DMS79 (cell line): ENCODE measurements around the gene DPH5.

Experiments used
- DNase-seq: peaks from one replicate; lab custom pipeline; 2025; lab: John Stamatoyannopoulos, UW

Gene DPH5

DNA sequence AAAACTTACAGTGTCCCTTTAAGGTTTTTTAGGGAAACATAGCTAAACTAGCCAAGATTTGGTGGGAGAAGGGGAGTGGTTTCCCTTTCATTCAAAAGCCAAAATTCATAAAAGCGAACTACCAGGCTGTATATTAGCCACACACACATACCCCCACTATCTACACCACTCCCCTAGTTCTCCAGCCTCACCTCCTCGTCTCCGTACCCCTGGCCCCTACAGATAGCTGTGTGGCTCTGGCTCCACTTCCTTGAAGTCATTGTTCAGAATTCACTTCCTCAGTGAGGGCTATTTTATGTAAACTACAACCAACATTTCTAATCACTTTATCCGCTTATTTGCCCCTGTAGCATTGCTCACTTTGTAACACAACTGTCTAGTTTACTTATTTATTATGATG, 5.3 kb upstream of the DPH5 start:
- DNase-seq = no peak

DNA sequence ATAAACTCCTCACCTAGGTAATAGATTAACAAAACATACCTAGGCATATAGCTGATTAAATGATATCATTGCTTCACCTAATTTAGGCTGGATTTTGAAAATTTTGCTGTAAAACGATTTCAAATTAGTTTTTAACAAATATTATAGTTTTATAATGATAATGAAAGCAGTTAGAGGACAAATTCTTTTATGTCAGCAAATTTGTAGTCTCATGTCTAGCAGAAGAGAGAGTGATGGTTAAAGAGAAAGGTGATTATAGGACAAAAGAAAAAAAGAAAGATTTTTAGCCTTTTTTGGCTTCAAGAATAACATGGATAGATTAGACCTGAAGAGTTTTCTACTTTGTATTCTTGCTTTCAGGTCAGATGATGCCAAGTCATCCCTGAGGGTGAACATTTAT, 3.6 kb upstream of the DPH5 start:
- DNase-seq = no peak

DNA sequence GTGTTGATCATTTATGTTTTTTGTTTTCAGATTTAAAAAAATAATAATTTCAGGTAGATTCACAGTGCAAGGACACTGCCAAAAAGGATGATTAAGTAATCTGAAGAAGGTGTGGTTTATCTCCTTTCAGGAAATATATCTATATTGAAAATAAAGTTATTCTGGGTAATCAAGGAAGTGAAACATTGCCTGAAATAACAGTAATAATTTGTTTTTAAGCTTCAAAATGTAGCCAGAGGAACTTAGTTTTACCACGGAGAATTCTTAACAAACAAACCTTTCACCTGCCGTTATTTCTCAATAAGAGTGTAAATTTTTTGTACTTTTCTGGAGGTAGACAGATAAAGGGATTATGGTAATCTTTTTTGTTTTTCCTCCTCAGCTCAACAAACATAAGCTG, 2.9 kb upstream of the DPH5 start:
- DNase-seq = no peak

DNA sequence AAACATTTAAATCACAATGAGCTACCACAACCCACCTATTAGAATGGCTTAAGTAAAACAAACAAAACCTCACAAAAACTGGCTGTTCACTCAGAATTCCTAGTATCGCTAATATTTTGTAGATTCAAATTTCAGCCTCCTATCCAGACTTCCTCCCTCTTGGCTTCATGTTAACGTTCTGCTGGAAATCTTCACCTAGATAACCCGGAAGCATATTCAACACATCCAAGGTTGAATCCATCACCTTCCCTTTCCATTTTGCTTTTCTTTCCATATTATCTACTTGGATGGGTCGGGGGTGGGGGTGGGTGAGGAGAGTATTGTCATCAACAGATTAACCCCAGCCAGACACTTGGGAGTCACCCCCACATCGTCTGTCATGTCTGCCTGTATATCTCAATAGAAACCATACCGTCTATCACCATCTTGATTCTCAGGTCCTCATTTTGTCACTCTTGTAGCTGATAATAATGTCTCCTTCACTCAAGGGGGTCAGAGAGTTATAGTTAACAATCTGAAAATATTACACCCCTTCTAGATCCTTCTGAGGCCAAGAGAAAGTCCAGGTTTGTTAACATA, 1.7 kb upstream of the DPH5 start:
- DNase-seq = no peak

DNA sequence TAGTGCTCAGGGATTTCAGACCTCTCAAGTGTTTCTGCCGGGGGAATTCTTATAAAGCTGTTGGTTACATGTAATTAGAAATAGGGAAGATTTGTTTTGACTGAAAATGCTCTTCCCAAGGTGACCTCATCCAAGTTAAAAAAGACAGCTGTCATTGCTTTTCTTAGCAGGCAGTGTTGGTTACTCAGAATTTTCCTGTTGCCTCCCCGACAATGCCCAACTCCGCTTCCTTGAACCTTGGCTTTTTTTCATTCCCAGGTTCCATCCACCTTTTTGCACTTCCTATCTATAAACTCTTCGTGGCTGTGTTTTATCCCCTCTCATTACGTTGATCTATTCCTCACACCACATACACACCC, 825 bp upstream of the DPH5 start:
- no peak for DNase-seq

DNA sequence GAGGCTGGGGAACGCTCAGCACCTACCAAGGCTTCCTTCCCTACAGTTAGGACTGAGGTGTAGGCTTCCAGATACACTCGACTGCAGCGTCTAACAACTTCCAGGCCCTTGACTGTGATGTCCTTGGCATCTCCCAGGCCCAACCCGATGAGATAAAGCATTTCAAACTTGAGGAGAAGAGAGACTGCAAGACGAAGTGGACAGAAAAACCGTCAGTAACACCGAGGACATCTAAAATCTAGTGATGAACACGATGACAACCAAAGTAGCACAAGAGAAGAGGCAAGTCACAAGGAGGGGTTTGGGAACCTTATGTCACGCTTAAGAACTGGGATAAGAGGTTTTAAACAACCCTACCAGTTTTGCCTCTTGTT, 314 bp downstream of the DPH5 start:
- no peak for DNase-seq

DNA sequence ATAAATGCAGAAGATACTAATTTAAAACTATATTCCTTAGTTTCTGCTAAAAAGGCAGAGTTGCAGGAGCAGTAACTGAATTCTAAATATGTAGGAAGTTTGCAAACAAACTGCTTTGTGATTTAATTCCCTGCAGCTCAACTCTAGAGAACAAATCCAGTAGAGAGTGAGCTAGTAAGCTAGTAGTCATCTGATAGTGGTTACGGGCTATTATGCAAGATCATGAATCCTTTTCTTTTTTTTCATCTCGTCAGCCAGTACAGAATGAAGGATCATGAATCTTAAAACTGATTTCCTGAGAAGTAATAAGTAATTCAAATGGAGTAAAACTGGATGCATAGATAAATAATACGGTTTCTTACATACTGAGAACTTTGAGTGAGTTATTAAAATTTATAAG, 3.3 kb downstream of the DPH5 start:
- no peak for DNase-seq

DNA sequence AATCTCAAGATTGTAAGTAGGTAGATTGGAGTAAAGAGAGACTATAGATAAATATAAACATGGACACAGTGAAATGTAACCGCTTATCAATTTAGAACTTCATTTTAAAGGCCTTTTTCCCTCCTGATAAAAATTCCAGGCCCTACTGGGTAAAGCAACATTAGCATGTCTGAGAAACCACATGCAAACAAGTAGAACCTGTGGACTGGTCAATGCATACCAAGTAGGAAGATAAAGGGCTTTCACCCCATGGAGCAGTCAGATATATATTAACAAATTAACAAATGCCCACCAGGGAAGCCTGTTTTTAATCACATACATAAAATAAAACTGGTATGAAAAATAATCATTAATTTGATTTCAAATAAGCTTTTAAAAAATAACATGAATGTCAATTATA, 8.1 kb downstream of the DPH5 start:
- no peak for DNase-seq

DNA sequence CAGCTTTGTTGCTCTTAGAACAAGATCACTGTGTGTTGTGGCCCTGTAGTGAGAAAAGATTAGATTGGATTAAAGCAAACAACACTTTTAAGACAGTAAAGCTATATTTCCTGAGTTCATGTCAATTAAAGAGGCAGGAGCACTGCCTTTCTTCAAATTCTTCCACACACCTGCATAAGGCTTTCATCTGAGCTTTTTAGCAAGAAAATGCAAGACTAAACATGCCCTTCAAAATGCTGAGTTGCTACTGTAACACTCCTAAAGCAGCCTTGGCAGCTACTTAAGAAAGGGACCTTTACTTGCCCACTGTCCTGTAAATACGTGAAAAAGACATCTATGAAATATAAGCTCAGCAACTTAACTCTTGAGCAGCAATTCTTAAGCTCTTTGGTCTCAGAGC, 11.8 kb downstream of the DPH5 start:
- no peak for DNase-seq

DNA sequence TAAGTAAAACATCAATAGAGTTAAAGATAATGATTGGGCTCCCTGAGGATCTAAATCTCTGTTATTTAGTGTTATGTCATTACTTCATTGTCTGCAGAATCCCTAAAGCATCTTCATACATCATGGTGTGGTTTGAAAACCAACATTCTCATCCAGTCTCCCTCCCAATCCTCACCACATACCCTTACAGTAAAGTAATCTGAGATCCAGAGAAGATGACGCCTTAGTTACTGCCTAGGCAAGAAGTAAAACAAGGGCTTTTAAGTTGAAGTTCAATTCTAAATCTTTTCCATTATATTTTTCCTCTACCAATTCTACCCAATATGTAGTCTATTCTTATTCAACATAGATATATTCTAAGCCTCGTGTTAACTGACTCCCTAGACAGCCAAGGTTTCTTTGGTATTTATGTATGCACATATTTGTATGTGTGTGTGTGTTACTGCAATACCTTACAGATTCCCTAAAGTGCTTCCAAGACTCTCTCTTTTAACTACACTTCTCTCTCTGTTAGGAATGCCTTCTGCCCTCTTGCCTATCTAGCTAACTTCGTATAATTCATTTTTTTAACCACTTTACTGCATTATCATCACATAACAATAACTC, 17.3 kb downstream of the DPH5 start:
- no peak for DNase-seq

DNA sequence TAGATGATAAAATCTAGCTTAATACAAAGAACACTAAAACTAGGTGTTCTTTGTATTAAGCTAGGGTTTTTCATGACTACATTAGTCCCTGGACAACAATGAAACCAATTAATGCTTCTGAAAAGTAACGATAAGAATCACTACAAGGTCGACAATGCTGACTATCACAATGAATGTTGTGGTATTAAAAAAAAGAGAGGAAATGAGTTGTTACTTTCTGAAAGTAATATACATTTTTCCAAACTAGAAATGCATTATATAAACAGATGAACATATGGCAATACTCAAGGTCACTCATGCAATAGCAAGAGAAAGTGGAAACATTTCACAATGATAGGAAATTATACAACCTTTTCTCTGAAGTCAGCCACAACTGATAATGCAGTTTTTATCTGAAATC, 19.0 kb downstream of the DPH5 start:
- DNase-seq = no peak

DNA sequence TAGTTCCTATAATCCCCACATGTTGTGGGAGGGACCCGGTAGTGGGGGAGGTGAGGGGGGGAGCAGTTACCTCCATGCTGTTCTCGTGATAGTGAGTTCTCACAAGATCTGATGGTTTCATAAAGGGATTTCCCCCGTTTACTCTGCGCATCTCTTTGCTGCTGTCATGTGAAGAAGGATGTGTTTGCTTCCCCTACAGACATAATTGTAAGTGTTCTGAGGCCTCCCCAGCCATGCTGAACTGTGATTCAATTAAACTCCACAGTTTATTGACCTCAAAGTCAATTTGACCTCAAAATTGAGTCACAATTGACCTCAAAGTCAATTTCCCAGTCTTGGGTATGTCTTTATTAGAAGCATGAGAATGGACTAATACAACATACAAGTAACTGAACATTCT, 19.7 kb downstream of the DPH5 start:
- no peak for DNase-seq

DNA sequence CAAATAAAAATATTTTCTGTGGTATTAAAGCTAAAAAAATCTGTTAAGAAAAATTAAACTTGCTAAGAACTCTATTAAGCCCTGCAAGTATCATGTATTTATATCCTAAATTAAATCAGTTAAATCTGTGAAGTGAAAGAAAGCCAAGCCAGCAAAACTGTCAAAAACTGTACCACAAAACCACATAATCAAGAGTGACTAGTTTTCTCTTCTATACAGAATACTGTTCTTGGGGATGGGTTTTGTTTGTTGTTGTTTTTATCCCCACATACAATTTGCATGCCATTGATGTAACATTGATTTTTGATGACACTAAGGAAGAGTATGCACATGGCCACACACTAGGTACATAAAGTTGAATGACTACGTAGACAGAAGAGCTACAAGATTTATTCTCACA, 20.4 kb downstream of the DPH5 start:
- no peak for DNase-seq

DNA sequence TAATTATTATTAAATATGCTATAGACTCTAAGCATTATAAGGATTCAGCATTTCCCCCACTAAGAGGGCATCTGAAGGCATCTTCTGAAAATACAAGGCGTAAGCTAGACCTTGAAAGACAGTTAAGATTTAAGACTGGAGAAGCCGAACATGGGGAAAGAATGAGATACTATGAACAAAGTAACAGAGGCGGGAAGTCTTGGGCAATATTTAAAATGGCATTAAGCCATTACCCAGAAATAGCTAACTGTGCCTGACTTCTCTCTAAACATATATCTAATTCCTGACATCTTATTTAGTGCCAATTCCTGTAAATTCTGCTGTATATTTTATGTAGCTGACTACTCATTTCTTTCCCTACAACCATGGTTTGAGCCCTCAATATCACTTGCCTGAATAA, 20.9 kb downstream of the DPH5 start:
- DNase-seq = no peak

DNA sequence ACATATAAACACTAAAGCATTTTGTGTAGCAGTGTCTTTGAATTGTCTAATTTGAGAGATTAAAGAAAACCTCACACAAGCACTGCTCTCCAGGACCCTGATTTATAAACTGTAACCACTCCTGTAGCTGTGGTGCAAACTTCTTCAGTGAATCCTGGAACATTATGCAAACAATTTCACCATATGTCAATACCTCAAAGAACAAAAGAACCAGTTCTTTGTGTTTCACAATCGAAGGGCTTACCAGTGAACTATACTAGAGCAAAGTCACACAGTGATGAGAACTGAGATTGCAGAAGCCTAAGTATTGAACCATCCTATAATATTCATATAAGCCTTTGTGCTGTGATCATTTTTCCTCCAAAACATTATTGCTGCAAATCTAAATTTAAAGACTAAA, 21.5 kb downstream of the DPH5 start:
- no peak for DNase-seq

DNA sequence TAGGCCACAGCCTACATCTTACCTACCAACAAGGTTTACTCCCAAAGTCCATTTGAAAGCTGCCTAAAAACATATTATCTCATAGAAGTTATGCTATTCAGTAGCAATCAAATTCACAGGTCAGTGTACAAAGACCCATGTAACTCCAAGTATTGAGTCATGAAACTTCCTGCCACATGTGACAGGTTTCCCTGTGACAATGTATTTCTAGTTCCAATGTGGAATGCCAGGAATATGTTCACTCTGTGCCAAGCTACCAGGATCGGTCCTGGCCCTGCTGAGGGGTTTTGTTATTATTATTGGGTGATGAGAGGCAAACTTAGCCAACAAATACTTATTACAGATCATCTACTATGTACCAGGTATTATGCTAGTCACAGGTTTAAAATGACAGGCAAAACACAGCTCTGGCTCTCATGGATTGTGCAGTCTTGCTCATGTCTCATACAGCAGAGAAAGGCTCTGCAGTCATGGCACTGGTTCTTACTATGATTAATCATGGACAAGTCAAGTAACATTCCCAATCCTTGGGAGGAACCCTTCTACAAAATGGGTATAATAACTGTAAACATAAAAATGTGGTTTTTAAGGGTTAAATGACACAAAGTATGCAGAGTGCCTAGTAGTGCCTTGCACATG, 22.5 kb downstream of the DPH5 start:
- DNase-seq = no peak

DNA sequence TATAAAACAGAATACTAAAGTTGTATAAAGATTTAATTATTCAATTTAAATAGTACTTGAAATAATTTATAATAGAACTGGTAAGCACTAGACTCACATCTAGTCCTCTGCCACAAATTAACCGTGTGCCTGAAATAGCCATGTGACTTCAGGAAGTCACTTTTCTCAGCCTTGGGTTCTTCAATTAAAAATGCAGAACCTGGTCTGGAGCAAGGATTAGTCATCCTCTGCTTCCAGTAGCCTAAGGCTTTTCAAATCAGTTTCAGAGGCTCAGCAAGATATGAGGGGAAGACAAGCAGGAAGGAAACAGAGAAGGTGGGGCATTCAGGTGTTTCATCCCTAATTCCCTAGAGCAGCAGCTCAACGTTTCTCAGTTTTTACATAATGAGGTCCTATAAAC, 23.0 kb downstream of the DPH5 start:
- no peak for DNase-seq

DNA sequence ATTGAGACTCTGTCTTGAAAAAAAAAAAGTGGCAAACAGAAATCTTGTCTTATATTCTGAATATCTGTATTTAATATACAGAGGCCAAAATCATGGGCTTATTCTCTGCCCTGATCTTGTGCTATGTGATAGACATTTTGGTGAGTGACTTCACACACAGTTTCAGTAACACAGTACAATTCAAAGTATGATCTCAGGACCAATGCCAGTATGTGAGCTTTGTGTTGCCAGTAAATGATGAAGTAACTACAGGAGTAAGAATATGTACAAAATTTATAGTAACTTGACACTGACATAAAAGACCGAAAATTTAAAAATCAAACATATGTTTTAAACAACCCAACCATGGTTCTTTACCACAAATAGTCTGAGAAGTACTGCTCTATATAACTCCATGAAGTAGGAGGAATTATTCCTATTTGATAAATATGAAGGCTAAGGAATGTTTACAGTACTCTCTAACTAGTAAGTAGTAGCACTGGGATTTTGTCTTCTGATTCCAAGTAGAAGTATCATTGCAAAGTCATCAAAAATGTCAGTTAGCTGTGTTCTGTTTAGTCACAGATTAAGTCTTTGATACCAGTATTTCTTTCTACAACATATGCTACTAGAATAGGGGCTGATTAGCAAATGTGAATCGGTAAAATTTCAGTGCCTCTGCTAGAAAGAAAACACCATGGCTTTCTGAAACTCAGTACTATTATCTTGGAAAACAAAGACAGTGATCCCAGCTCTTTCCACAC, 25.3 kb downstream of the DPH5 start:
- DNase-seq = no peak

DNA sequence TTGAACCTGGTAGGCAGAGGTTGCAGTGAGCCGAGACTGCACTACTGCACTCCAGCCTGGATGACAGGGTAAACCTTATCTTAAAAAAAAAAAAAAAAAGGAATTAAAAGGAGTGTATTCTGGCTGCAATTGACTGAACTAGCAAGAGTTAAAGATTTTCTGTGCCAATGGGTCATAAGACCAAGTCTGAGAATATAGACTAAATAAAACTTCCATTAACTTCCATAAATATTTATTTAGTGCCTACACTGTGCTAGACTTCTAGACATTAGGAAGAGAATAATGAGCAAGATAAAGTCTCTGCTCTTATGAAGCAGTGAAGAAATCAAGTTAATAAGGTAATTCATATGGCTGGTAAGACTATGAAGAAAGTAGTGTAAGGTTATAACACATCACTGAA, 27.2 kb downstream of the DPH5 start:
- DNase-seq = no peak

DNA sequence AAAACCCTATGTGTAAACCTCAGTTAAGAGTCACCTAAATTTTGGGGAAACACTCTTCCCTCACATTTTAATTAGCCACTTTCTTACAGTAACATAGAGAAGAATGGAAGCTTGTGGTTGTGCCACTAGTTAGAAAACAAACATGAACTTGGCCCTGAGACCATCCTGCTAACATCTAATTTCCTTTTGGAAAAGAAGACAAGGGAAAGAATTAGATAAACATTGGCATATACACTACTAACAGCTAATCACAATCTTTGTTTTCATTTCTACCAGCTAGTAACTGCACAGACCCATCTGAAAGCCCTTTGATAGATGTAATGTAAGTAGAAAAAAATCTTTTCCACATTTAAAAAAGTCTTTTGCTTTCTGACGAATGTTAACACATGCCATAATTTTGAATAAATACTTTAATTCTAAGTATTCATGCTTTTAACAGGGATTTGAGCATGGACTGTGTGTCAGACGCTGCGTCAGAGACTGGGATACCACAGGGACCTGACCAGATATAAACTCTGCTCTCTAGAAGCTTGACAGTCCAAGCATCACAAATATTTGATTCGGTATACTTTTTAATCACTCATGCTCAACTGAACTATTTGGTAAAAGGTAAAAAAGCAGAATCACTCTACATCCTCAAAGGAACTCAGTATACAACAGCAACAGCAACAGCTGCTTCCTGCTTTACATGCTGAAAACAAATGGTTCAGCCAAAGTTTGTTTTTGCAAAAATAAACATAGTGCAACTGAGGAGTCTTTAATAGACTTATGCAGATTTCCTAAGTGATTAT, 30.2 kb downstream of the DPH5 start:
- no peak for DNase-seq

DNA sequence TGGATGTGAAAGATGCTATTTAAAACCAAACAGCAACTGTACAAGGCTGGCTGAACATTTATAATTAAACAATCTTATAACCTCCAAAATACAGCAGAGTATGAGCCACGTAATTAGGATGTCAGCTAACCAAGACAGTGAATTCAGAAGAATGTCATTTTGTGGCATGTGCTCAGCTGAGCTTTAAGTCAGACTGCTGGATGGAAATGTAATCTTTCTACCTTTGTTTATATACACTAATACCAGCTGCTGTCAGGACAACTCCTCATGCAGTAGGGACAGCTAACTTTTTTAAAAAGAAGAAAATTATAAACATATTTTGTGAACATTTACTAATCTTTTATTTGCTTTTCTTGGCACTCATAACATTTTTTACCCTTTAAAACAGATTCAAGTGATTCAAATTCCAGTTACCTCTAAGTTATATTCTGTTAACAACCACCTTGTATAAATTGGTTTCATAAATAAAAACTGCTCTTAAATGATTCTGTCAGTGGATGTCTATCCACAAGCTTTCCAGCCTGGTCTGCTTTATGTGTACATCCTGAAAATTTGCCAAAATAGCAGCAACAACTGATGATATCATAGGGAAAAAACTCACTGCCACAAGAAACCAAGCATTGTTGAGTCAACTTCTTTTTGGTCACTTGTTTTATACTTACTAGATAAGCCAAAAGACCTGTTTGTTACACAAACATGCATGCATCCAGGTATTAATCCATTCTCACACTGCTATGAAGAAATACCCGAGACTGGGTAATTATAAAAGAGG, 36.1 kb downstream of the DPH5 start:
- no peak for DNase-seq

DNA sequence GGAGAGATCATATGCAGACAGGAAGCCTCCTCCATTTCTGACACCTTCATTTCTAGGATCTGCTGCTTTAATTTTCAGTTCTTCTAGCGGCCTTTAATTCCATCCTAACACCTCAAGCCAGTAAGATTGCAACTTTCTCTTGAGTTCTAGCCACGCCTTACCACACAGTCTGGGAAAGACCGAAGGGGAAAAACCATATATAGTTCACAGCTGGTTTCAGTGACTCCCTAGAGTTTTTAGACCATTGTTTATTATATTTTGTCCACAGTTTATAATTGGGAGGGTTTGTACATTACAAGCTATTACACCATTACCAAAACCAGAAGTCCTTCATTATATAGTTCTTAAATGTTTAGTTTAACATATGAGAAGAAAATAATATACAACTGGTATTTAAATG, 37.5 kb downstream of the DPH5 start:
- no peak for DNase-seq
